ENCODE data around the gene RWDD2A.

RWDD2A gene

DNA sequence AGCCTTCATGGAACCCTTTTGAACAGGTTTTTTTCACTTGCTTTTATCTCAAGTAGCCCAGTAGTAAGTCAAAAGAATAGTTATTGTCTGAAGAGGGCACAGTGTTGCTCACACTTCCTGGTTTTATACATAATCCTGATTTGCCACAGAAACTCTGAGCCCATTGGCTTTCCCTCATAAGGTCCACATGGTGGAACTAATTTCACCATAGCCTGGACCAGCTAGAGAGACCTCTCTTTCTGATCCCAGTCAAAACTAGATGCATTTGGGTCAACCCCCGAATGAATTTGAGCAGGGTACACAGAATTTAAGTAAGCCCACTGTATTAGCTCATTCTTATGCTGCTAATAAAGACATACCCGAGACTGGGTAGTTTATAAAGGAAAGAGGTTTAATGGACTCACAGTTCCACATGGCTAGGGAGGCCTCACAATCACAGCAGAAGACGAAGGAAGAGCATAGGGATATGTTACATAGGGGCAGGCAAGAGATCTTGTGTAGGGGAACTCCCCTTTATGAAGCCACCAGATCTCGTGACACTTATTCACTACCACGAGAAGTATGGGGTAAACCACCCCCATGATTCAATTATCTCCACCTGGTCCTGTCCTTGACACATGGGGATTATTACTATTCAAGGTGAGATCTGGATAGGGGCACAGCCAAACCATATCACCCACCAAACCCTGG, 6.2 kb downstream of the RWDD2A start:
- DNase-seq: no peak

DNA sequence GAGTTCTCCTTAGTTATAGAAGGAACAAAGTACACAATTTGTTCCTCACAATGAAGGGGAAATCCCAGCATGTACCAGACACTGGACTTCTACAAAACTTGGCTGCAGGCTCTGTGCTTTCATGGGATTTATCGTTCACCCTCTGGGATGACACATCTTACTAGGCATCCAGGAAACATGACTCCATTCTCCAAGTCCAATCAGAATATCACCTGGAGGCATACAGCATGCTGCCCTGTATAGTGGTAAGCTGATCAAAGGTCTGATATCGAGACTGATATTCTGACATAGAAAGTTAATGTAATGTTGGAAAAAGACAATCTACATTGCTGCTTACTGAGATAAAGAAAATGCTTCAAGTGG, 6.7 kb downstream of the RWDD2A start:
- no peak for DNase-seq

DNA sequence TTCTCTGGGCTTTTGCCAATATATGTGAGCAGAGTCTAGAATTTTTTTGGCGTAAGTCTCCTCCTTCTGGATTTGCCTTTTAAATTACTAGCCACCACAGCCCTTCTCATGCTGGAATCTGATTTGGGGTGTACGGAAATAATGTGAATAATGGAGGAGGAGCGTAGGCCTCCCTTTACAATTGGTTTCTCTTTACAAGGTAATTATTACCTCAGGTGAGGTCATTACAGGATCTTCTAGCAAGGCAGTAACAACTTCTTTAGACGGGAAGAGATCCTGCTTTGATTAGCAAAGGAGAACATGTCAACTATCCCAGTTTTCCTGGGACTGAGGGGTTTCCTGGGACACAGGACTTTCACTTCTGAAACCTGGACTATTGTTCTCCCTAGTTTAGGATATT, 8.9 kb downstream of the RWDD2A start:
- DNase-seq: no peak

DNA sequence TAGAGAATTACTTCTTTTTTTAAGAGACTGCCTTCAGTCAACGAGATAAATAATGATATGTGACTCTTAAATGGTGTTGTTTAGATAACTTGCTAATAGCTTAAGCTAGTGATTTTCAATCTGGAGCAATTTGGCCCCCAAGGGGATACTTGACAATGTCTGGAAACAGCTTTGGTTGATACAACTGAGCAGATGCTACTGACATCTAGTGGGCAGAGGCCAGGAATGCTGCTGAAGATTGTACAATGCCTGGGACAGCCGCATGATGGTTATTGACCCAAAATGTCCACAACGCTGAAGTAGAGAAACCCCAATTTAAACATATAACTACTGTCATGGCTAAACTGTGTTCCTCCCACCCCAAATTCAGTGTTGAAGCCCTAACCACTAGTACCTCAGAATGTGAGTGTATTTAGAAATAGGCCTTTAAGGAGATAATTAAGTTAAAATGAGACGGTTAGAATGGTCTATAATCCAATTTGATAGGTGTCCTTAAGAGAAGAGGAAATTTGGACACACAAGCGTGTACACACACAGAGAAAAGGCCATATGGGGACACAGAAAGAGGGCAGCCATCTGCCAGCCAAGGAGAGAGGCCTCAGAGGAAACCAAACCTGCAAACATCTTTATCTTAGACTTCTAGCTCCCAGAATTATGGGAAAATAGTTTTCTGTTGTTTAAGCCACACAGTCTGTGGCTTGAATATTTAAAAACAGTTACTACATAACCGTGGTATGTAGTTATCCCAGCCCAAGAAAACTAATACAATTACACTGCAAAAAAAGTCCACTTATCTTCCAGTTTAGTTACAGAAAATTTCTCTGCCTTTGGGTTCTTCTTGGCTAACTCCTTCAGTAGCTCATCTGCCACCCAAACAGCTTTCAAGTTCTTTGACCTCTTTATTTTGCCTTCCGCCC, 22.2 kb downstream of the RWDD2A start:
- DNase-seq: no peak

DNA sequence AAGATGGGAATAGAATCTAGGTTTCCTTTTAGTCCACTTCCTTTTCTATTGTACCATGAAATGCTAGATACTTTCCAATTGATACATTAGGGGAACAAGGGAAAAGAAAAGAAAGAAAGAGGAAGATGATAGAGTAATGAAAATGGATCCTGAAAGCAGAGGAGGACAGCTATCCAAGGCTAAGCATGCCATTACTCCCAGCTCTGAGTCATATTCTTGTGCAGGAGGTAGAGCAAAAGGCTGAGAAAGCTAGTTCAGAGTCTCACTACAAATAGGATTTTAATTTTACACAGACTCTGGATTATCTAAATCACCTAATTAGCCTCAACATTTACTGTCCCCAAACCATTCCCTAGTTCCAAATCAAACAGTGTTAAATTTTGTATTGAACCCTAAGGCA, 23.6 kb downstream of the RWDD2A start:
- no peak for DNase-seq

- no peak for DNase-seq
Observed at GRCh38 chr6:83218646-83219045, 25.5 kb downstream of the RWDD2A start.

DNA sequence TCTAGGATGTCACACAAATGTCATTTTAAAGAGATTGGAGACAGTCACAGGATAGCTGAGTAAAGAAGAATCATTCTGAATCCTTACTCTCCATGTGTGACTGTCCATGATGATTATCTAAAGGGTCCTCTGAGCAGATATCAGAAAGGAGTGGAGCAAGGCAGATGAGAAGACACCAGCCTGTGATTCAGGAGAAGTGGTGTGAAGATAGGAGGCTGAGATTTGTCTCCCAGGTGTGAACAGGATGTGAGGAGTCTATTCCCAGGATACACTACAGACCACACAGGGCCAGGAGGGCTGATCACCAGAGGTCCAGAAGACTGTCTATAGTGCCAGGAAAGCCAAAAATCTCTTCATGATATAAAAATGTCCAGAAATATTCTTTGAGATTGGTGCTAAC, 27.0 kb downstream of the RWDD2A start:
- DNase-seq: no peak

GRCh38 chr6:83221276-83221675, 28.1 kb downstream of the RWDD2A start:
- no peak for DNase-seq

GRCh38 chr6:83221889-83222479, 28.8 kb downstream of the RWDD2A start:
- peak; percentile 18 for DNase-seq

DNA sequence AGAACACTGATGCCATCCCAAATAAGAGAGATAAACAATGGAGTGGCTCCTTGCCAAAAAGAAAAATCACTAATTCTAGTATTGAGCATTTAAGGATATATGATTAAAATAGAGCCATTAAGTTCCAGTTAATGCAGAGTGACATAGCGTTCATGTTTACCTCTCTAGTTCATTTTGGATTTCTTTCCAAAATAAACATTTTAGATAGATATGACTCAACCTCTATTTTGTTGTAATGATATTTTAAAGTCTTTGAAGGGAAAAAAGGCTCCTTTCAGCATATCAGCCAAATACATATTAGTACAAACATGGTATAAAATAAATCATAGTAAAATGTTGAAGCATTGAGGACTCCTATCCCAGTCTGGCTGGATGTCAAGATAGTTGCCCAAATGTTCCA, 33.4 kb downstream of the RWDD2A start:
- DNase-seq: no peak

DNA sequence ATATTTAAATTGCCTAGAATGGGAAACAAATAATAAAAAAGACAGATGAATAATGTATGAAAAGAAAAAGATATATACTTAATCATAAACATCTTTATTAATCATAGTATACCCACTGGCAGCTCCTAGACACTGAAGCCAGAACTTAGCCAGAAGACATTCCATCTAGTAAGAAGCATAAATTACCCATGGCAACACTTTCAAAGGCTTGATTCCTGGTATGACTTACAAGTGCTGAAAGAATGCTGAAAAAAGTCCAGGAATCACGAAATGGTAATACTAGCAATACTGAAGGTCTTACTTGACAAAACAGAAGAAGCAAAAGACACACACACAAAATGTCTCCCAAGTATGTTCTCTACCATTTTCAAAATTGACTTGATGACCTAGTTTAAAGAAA, 38.0 kb downstream of the RWDD2A start:
- DNase-seq: no peak

DNA sequence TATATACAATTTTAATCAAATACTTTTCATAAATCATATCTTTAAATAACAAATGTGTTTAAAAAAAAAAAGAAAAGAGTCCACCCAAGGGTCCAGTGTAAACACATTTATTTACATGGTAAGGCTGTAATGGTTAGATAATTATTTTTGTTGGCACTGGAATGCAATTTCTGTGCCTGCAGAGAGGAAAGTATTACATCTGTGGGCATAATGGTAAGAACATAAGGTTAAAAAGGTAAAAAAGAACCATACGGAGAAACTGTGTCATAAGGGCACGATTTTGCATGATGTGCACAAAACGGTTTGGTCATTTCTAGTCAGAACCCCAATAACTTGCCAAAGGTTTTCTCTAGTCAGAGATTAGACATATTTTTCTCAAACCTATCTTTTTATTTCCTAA, 54.3 kb downstream of the RWDD2A start:
- no peak for DNase-seq

Data from NCI-H1417 treated with DMSO at 0.1 percent for 48 hours (cell line).